Stimulated activated effector memory CD8-positive, alpha-beta T cell treated with anti-CD3 and anti-CD28 coated beads, Interleukin-12 subunit alpha, Interleukin-12 subunit beta, amount 100 ng/mL, for 72 hours (primary cell): ENCODE measurements around the gene CCDC15.
"Not testable (repeated sequence)": the region's sequence is repeated elsewhere in the genome, so short reads cannot be mapped to it uniquely, and the experiment has no call there.

Source experiments
- ATAC-seq: fragments of 150-1000 bp; cut with Tn5 transposase; 2 replicates; pipeline ENCODE4 v1.10.0; 2021
- DNase-seq, 2 donors: peaks; one replicate each; pipeline ENCODE4 v3.0.0; 2021 to 2022; ENCODE audit warnings: low spot score in 2 of 2
- H3K27ac Mint-ChIP-seq: one replicate; pipeline ENCODE4 v1.8.0; 2022; ENCODE audit warnings: mild to moderate bottlenecking, mixed read lengths
- H3K36me3 Mint-ChIP-seq: one replicate; pipeline ENCODE4 v1.8.0; 2022; ENCODE audit warnings: mild to moderate bottlenecking, mixed read lengths
- H3K4me1 Mint-ChIP-seq: one replicate; pipeline ENCODE4 v1.8.0; 2022; ENCODE audit warnings: mixed read lengths
- H3K4me3 Mint-ChIP-seq: one replicate; pipeline ENCODE4 v1.8.0; 2022; ENCODE audit warnings: mild to moderate bottlenecking, mixed read lengths
- H3K9me3 Mint-ChIP-seq: one replicate; pipeline ENCODE4 v1.8.0; 2022; ENCODE audit warnings: mixed read lengths

CCDC15 gene

GRCh38 chr11:125020342-125020741 is 66.3 kb downstream of the CCDC15 start:
- Mint-ChIP-seq H3K4me3 (no peak overlapping the region), H3K27ac (no peak overlapping the region), H3K9me3 (no peaks in the 10 kb centered on the region), H3K36me3 (no peaks in the 10 kb centered on the region), H3K4me1 (no peaks in the 10 kb centered on the region)
- no peak for DNase-seq
- ATAC-seq: no peak

- ATAC-seq: no peak
- no peak for DNase-seq
- no peak overlapping the region for H3K4me3 Mint-ChIP-seq
- no peaks in the 10 kb centered on the region for H3K4me1 Mint-ChIP-seq
- no peaks in the 10 kb centered on the region for H3K9me3 Mint-ChIP-seq
- H3K36me3 Mint-ChIP-seq: no peaks in the 10 kb centered on the region
- H3K27ac Mint-ChIP-seq: no peak overlapping the region
Observed at GRCh38 chr11:125022551-125022950, 68.5 kb downstream of the CCDC15 start.

DNA sequence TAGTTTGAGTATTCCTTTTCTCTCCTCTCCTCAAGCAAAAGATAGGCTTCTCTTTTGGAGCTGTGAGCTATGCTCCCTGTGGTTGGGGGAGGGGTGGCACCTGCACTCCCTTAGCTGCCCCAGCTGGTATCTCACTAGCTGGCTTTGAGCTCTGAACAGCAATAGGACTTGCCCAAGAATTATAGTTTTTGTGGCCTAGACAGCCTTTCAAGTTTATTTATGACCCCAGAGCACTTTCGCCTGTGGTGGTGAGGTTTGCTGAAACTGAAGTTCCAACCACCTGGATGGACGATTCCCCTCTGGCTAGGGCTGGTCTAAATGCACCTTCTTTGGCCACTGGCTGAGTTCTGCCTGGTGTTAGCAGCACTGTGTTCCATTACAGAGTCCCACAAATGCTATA is 72.0 kb downstream of the CCDC15 start:
- Mint-ChIP-seq H3K4me3 (no peak overlapping the region), H3K9me3 (no peaks in the 10 kb centered on the region), H3K4me1 (no peaks in the 10 kb centered on the region), H3K27ac (no peak overlapping the region), H3K36me3 (no peaks in the 10 kb centered on the region)
- ATAC-seq: no peak
- no peak for DNase-seq

- H3K4me1 Mint-ChIP-seq, H3K27ac Mint-ChIP-seq, H3K36me3 Mint-ChIP-seq, H3K9me3 Mint-ChIP-seq, H3K4me3 Mint-ChIP-seq, ATAC-seq, DNase-seq: not testable (repeated sequence)
Observed at GRCh38 chr11:125029431-125029830, 75.4 kb downstream of the CCDC15 start.

DNA sequence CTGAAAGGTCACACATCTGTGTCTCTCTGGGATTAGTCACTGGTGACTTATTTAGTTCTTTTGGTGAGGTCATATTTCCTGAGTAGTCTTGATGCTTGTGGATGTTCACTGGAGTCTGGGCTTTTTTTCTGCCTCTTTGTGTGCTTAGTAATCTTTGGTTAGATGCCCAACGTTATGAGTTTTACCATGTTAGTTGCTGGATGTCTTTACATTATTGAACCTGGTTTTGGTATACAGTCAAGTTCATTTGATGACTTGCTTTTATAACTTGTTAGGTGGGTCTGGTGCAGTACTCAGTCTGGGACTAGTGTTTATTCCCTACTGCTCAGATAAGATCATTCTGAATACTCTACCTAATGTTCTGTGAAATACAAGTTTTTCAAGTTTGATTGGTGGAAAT is 82.9 kb downstream of the CCDC15 start:
- Mint-ChIP-seq H3K4me3 (no peak overlapping the region), H3K4me1 (no peaks in the 10 kb centered on the region), H3K27ac (no peak overlapping the region), H3K9me3 (peaks cover 16% of the 10 kb centered on the region), H3K36me3 (no peaks in the 10 kb centered on the region)
- no peak for DNase-seq
- ATAC-seq: peak; percentile 99

GRCh38 chr11:125049164-125049792 is 95.3 kb downstream of the CCDC15 start:
- no peak overlapping the region for H3K27ac Mint-ChIP-seq
- no peak for DNase-seq
- no peak overlapping the region for H3K4me3 Mint-ChIP-seq
- ATAC-seq: no peak
- no peaks in the 10 kb centered on the region for H3K36me3 Mint-ChIP-seq
- H3K9me3 Mint-ChIP-seq: no peaks in the 10 kb centered on the region
- H3K4me1 Mint-ChIP-seq: no peaks in the 10 kb centered on the region

- Mint-ChIP-seq H3K4me1 (no peaks in the 10 kb centered on the region), H3K9me3 (no peaks in the 10 kb centered on the region)
- no peak for ATAC-seq
Observed at GRCh38 chr11:125052047-125052446, 98.0 kb downstream of the CCDC15 start.

DNA sequence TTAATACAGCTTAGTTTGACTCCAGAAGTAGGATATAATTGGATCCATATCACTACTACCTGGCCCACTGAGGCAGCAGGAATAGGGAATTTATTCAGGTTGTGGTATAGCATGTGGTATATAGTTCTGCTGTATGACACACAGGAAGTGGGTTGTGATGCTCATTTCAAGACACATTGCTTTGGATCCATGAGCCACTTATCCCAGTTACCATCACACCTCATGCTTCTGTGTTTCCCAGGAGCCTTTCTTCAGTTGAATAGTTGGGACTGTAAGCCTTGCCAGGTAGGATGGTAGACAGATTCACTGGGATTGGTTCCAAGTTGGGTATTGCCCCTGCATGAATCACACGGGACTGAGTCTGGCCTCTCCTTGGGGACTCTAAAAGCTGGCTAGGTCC is 99.2 kb downstream of the CCDC15 start:
- no peaks in the 10 kb centered on the region for H3K36me3 Mint-ChIP-seq
- H3K4me3 Mint-ChIP-seq: no peak overlapping the region
- H3K9me3 Mint-ChIP-seq: no peaks in the 10 kb centered on the region
- DNase-seq (no peak), ATAC-seq (peak; percentile 69)
- no peaks in the 10 kb centered on the region for H3K4me1 Mint-ChIP-seq
- no peak overlapping the region for H3K27ac Mint-ChIP-seq

More at GRCh38 chr11:125052047-125052446, 98.0 kb downstream of the CCDC15 start:
- Mint-ChIP-seq H3K36me3 (no peaks in the 10 kb centered on the region), H3K4me3 (no peak overlapping the region), H3K27ac (no peak overlapping the region)
- DNase-seq: no peak

DNA sequence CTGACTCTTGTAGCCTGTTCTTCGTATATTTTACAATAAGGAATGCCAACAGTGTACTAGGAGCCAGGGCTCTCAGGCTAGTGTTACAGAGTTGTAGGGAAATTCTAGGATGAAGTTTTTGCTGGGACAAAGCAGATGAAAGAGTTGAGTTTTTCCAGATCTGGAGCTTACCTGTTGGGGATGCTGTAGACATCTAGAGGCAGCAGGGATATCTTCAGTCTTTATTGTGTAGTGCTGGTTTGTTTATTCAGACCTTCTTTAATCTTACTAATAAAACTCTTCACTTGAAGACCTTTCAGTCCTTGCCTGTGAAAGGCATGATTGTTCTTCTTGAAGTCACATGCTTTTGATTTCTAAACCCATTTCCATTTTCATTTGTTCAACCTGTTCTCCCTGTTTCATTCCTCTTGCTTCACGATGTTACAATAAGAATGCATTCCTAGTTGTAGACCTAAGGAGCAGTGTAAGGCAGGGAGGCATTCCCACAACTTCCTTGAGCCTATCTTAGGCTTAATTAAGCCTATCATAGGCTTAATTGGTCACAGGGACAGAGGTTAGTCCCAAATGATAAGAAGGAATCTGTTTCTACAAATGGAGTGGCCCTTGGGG is 101.2 kb downstream of the CCDC15 start:
- DNase-seq (no peak), ATAC-seq (no peak)
- no peaks in the 10 kb centered on the region for H3K36me3 Mint-ChIP-seq
- H3K9me3 Mint-ChIP-seq: no peaks in the 10 kb centered on the region
- no peak overlapping the region for H3K4me3 Mint-ChIP-seq
- no peak overlapping the region for H3K27ac Mint-ChIP-seq
- H3K4me1 Mint-ChIP-seq: no peaks in the 10 kb centered on the region

DNA sequence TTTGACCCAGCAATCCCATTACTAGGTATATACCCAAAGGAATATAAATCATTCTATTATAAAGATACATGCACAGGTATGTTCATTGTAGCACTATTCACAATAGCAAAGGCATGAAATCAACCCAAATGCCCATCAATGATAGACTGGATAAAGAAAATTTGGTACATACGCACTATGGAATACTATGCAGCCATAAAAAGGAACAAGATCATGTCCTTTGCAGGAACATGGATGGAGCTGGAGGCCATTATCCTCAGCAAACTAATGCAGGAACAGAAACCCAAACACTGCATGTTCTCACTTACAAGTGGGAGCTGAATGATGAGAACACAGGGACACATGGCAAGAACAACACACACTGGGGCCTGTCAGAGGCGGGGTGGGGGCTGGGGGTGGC is 102.1 kb downstream of the CCDC15 start:
- DNase-seq, H3K9me3 Mint-ChIP-seq, ATAC-seq, H3K4me1 Mint-ChIP-seq, H3K27ac Mint-ChIP-seq, H3K4me3 Mint-ChIP-seq, H3K36me3 Mint-ChIP-seq: not testable (repeated sequence)

DNA sequence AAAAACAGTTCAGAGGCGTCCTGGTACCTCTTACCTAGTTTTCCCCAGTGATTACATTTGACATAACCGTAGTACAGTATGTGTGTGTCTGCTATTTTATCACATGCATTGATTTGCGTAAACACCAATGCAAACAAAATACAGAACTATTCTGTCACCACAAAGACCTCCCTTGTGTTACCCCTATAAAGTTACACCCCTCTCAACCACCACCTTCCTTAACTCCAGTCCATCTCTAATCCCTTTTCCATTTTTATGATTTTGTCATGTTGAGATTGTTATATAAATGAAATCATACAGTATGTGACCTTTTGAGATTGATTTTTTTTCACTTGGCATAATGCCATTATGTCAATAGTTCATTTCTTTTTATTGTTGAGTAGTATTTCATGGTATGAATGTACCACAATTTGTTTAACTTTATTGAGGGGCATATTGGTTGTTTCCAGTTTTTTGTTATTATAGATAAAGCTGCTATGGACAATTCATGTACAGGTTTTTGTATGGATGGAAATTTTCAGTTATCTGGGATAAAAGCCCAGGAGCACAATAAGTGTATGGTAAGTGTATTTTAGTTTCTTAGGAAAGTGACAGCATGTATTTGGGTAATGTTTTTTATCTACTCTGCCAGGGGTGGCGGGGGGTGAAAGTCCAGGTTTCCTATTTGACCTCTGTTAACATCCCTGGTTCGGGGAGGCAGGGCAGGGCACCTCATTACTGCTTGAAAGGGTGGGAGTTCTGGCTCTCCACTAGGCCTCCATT is 103.1 kb downstream of the CCDC15 start:
- no peaks in the 10 kb centered on the region for H3K36me3 Mint-ChIP-seq
- no peaks in the 10 kb centered on the region for H3K9me3 Mint-ChIP-seq
- peaks cover 1% of the 10 kb centered on the region for H3K4me1 Mint-ChIP-seq
- no peak overlapping the region for H3K27ac Mint-ChIP-seq
- ATAC-seq: no peak
- no peak overlapping the region for H3K4me3 Mint-ChIP-seq
- no peak for DNase-seq

- no peak for ATAC-seq
- H3K4me3 Mint-ChIP-seq: no peak overlapping the region
- no peaks in the 10 kb centered on the region for H3K9me3 Mint-ChIP-seq
- peaks cover 7% of the 10 kb centered on the region for H3K4me1 Mint-ChIP-seq
- no peak overlapping the region for H3K27ac Mint-ChIP-seq
- no peak for DNase-seq
- H3K36me3 Mint-ChIP-seq: no peaks in the 10 kb centered on the region
Observed at GRCh38 chr11:125057693-125058016, 103.7 kb downstream of the CCDC15 start.

DNA sequence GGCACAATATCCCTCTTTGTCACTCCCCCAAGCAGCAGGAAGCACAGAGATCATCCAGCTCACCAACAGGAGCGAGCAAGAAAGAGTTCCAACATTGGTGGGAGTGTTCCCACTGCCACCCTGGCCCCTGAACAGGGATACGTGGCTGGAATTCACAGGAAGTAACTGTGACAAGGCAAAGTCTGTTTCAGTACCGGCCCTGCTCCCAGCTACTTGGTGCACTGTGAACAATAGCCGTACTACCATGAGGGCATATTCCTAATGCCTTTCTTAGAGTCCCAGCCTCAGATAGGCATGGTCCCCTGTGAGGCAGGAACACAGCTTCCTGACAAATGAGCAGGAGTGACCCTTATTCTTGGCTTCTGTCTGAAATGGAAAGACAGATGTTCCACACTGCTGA is 107.3 kb downstream of the CCDC15 start:
- Mint-ChIP-seq H3K9me3 (no peaks in the 10 kb centered on the region), H3K27ac (no peak overlapping the region), H3K4me3 (no peak overlapping the region), H3K4me1 (peaks cover 10% of the 10 kb centered on the region), H3K36me3 (no peaks in the 10 kb centered on the region)
- ATAC-seq: no peak
- DNase-seq: no peak

GRCh38 chr11:125062218-125062930 is 108.4 kb downstream of the CCDC15 start:
- ATAC-seq: peak; percentile 22
- Mint-ChIP-seq H3K4me3 (peak overlapping the region; percentile 80), H3K27ac (peak overlapping the region; percentile 83), H3K36me3 (no peaks in the 10 kb centered on the region), H3K4me1 (peaks cover 10% of the 10 kb centered on the region), H3K9me3 (no peaks in the 10 kb centered on the region)
- peak in 1 of 2 donors; percentile 53 for DNase-seq

- peak within 1 kb of the TSS; percentile 80 for H3K4me3 Mint-ChIP-seq
- peaks cover 10% of the 10 kb centered on the region for H3K4me1 Mint-ChIP-seq
- H3K27ac Mint-ChIP-seq: peak within 1 kb of the TSS; percentile 83
- peak; percentile 35 to 71 for DNase-seq
- no peaks in the 10 kb centered on the region for H3K36me3 Mint-ChIP-seq
- H3K9me3 Mint-ChIP-seq: no peaks in the 10 kb centered on the region
- ATAC-seq: peak; percentile 89
Observed at GRCh38 chr11:125062931-125063428, 109.0 kb downstream of the CCDC15 start, which contains the start of gene SLC37A2. TSS of gene SLC37A2 (plus strand) at chr11:125063305. CDS start at chr11:125063368, 63 bp downstream.
